Adrenal gland (tissue), 5 donors: Measurements from ENCODE around the gene ABCB11.

Source experiments
- POLR2A ChIP-seq, 2 donors: fragments of 450-650 bp; IDR thresholded peaks; one replicate each; pipeline ENCODE4 v1.6.1; 2017; ENCODE audit warnings: antibody characterized with exemption in 2 of 2, mild to moderate bottlenecking in 2 of 2, moderate library complexity in 1 of 2
- TF ChIP-seq, protein P1 (sequence below), 6 experiments: fragments of 450-650 bp in 4 of 6; fragments of 200-600 bp in 2 of 6; sonication (generic) in 1 of 6; IDR thresholded peaks; 1 replicate in 5 of 6; 2 replicates in 1 of 6; pipeline versions ENCODE4 v1.5.1 to v1.8.0; 2016 to 2021; ENCODE audit warnings: antibody characterized with exemption in 6 of 6, mild to moderate bottlenecking in 2 of 6, moderate library complexity in 1 of 6
- donor health status: DM: no; HTN: no; CAD: no.

DNA sequence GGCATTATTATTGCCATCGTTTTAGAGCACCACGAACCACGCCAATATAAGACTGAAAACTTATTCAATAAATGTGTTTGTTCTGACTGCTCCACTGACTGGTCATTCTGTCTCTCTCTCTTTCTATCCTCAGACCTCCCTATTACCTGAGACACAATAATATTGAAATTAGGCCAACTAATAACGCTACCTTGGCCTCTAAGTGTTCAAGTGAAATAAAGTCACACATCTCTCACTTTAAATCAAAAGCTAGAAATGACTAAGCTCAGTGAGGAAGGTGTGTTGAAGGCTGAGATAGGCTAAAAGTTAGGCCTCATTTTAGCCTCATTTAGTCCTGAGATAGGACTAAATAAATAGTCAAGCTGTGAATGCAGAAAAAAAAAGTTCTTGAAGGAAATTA is 91.2 kb downstream of the ABCB11 start:
- TF ChIP-seq, protein P1, sequence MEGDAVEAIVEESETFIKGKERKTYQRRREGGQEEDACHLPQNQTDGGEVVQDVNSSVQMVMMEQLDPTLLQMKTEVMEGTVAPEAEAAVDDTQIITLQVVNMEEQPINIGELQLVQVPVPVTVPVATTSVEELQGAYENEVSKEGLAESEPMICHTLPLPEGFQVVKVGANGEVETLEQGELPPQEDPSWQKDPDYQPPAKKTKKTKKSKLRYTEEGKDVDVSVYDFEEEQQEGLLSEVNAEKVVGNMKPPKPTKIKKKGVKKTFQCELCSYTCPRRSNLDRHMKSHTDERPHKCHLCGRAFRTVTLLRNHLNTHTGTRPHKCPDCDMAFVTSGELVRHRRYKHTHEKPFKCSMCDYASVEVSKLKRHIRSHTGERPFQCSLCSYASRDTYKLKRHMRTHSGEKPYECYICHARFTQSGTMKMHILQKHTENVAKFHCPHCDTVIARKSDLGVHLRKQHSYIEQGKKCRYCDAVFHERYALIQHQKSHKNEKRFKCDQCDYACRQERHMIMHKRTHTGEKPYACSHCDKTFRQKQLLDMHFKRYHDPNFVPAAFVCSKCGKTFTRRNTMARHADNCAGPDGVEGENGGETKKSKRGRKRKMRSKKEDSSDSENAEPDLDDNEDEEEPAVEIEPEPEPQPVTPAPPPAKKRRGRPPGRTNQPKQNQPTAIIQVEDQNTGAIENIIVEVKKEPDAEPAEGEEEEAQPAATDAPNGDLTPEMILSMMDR (IDR thresholded peaks at IDR 0.05) = no peak
- TF ChIP-seq POLR2A (IDR thresholded peaks at IDR 0.05) = no peak
